Keratinocyte (primary cell): ENCODE data around the gene UNC119B. TPM values are rescaled to one million over a fixed set of nuclear protein-coding genes. Genes with fewer than 3 reads are reported as not detected.

Experiments used
- DNase-seq: peaks from one replicate; pipeline ENCODE4 v3.0.0-alpha.2; 2011; ENCODE audit warnings: low read depth, missing footprints, low spot score
- FAIRE-seq: peaks from 2 replicates; lab custom pipeline; 2011; peaks lifted over from hg19 to GRCh38; lab: Jason Lieb, UNC
- H2AFZ ChIP-seq: 2 replicates; pipeline ENCODE4 v1.6.0; 2012; ENCODE audit warnings: low read length, control low read depth, inconsistent platforms; ENCODE audit not compliant: control insufficient read depth
- H3K27ac ChIP-seq: 2 replicates; pipeline ENCODE4 v1.5.1; 2011; ENCODE audit warnings: low read length; ENCODE audit not compliant: control insufficient read depth, insufficient read depth
- H3K27me3 ChIP-seq: 3 replicates; pipeline ENCODE4 v1.6.0; 2011; ENCODE audit warnings: low read length; ENCODE audit not compliant: control insufficient read depth, insufficient read depth; ENCODE audit errors: extremely low read depth
- H3K36me3 ChIP-seq, 2 experiments: 2 replicates in 1 of 2; 3 replicates in 1 of 2; pipeline ENCODE4 v1.5.1; 2011; ENCODE audit warnings: low read length in 2 of 2, mild to moderate bottlenecking in 1 of 2; ENCODE audit not compliant: control insufficient read depth in 2 of 2, insufficient read depth in 2 of 2; ENCODE audit errors: extremely low read depth in 1 of 2
- H3K4me1 ChIP-seq: 3 replicates; pipeline ENCODE4 v1.5.1; 2011; ENCODE audit warnings: low read length; ENCODE audit not compliant: control insufficient read depth, insufficient read depth; ENCODE audit errors: extremely low read depth
- H3K4me2 ChIP-seq: 3 replicates; pipeline ENCODE4 v1.6.0; 2011; ENCODE audit warnings: low read depth, low read length; ENCODE audit not compliant: control insufficient read depth, insufficient read depth; ENCODE audit errors: extremely low read depth
- H3K4me3 ChIP-seq, 3 experiments: fragments of 200-600 bp in 1 of 3; sonication (generic) in 1 of 3; 2 replicates in 2 of 3; 3 replicates in 1 of 3; pipeline ENCODE4 v1.5.1; 2011 to 2016; ENCODE audit warnings: low read length in 3 of 3, mild to moderate bottlenecking in 3 of 3, control low read depth in 2 of 3, inconsistent platforms in 1 of 3, low read depth in 1 of 3, mixed read lengths in 1 of 3, mixed run types in 1 of 3, moderate library complexity in 1 of 3; ENCODE audit not compliant: control insufficient read depth in 2 of 3, insufficient read depth in 2 of 3; ENCODE audit errors: extremely low read depth in 1 of 3
- H3K79me2 ChIP-seq: 2 replicates; pipeline ENCODE4 v1.6.0; 2012; ENCODE audit warnings: low read length; ENCODE audit not compliant: control insufficient read depth, insufficient read depth
- H3K9ac ChIP-seq: 3 replicates; pipeline ENCODE4 v1.6.0; 2011; ENCODE audit warnings: low read length; ENCODE audit not compliant: control insufficient read depth, insufficient read depth; ENCODE audit errors: extremely low read depth
- H3K9me1 ChIP-seq: 3 replicates; pipeline ENCODE4 v1.6.0; 2011; ENCODE audit warnings: low read length; ENCODE audit not compliant: control insufficient read depth, insufficient read depth; ENCODE audit errors: extremely low read depth
- H3K9me3 ChIP-seq: 2 replicates; pipeline ENCODE4 v1.5.1; 2012; ENCODE audit warnings: low read depth, low read length; ENCODE audit not compliant: control insufficient read depth
- H4K20me1 ChIP-seq: 3 replicates; pipeline ENCODE4 v1.6.0; 2011; ENCODE audit warnings: low read length; ENCODE audit not compliant: control insufficient read depth, insufficient read depth; ENCODE audit errors: extremely low read depth
- EZH2 ChIP-seq: IDR thresholded peaks from one replicate; pipeline ENCODE4 v1.6.1; 2012; ENCODE audit warnings: inconsistent platforms, mild to moderate bottlenecking, low read length, moderate library complexity
- dilution Hi-C: fragments of 300-500 bp; cut with MboI; formaldehyde crosslinking; loops from one replicate; pipeline ENCODE4 v1.7.0; 2020; ENCODE audit warnings: low sequenced_read_pairs; ENCODE audit not compliant: extremely low pct_ligation_motif_present
- polyA plus RNA-seq, 5 experiments: library from polyadenylated mRNA; depleted of rRNA in 3 of 5; stranded (reverse) in 3 of 5; stranded (forward) in 1 of 5; unstranded in 1 of 5; fragments of >200 nt; gene quantifications; 1 replicate in 1 of 5; 2 replicates in 3 of 5; 3 replicates in 1 of 5; pipeline versions ENCODE4 v1.2.1 to v1.2.3, GENCODE V29; 2011 to 2012; ENCODE audit warnings: missing spikeins in 2 of 5, low read depth in 1 of 5, low replicate concordance in 1 of 5
- TF ChIP-seq, protein P1 (sequence below), 3 experiments: IDR thresholded peaks in 1 of 3; conservative IDR thresholded peaks in 1 of 3; optimal IDR thresholded peaks in 1 of 3; 2 replicates in 2 of 3; 3 replicates in 1 of 3; pipeline versions ENCODE3 to v1.5.1; 2011; ENCODE audit warnings: low read length in 3 of 3, mild to moderate bottlenecking in 3 of 3, moderate library complexity in 2 of 3, control low read depth in 1 of 3, inconsistent platforms in 1 of 3; ENCODE audit not compliant: insufficient read depth in 2 of 3; ENCODE audit errors: extremely low read depth in 1 of 3

Gene UNC119B
- polyA plus RNA-seq, 1 donor (not counting 4 experiments of a cell fraction or from before 2014, with no cell fraction given): 22.0 TPM

DNA sequence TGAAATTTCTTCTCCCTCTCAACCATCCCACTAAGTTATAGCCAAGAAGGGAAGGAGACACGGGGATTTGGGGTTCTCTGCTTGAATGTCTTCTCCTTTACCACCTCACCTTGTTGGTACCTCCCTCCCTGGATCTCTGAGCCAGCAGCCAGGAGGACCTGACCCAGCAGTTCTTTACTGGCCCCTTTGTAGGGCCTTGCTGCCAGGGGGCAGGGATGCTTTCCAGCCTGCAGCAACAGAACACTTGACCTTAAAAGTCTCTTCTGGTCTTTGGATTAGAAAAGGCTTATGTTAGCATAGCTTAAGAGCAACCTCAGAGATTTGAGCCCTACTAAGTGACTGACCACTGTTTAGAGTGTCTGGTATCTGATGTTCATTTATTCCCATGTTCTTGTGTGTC is 12.9 kb upstream of the UNC119B start:
- Histone ChIP-seq H3K9me1 (no peaks in the 10 kb centered on the region), H4K20me1 (no peaks in the 10 kb centered on the region), H3K27me3 (no peaks in the 10 kb centered on the region), H3K36me3 (peaks cover 36 to 39% of the 10 kb centered on the region in 2 experiments), H3K9me3 (no peaks in the 10 kb centered on the region), H3K4me2 (no peak overlapping the region), H3K27ac (no peak overlapping the region), H3K79me2 (peaks cover 11% of the 10 kb centered on the region), H3K4me1 (no peaks in the 10 kb centered on the region), H3K9ac (no peak overlapping the region), H2AFZ (no peak overlapping the region), H3K4me3 (no peak overlapping the region)
- DNase-seq (no peak), FAIRE-seq (no peak)
- dilution Hi-C loops: no loop called here
- TF ChIP-seq, protein P1, sequence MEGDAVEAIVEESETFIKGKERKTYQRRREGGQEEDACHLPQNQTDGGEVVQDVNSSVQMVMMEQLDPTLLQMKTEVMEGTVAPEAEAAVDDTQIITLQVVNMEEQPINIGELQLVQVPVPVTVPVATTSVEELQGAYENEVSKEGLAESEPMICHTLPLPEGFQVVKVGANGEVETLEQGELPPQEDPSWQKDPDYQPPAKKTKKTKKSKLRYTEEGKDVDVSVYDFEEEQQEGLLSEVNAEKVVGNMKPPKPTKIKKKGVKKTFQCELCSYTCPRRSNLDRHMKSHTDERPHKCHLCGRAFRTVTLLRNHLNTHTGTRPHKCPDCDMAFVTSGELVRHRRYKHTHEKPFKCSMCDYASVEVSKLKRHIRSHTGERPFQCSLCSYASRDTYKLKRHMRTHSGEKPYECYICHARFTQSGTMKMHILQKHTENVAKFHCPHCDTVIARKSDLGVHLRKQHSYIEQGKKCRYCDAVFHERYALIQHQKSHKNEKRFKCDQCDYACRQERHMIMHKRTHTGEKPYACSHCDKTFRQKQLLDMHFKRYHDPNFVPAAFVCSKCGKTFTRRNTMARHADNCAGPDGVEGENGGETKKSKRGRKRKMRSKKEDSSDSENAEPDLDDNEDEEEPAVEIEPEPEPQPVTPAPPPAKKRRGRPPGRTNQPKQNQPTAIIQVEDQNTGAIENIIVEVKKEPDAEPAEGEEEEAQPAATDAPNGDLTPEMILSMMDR (optimal IDR thresholded peaks at IDR 0.05 in 1 of 3, IDR thresholded peaks at IDR 0.05 in 1 of 3, conservative IDR thresholded peaks at IDR 0.05 in 1 of 3; ENCODE audit: extremely low read depth in 1 of 3, insufficient read depth in 2 of 3, low read length in 3 of 3): no peak
- TF ChIP-seq EZH2: no peak

DNA sequence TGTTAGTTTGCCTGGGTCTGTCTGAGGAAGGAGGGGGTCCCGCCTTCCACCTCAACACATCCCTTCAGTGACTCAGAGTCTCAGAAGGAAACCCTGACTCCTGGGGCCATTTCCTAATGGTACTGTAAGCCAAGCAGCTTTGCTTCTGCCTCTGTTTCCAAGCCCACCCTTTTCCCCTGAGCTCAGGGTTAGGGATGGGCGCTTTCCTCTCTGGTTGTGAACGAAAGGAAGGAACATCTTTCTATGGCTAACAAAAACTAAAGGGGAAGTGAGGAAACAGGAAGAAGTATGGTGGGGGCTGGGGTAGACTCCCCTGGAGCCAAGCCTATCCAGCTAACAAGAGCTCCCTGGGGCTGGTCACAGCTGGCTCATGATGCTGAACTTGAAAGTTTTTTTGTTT is 11.6 kb upstream of the UNC119B start:
- no peaks in the 10 kb centered on the region for H3K27me3 ChIP-seq
- dilution Hi-C loops: no loop called here
- H3K36me3 ChIP-seq: peaks cover 37 to 42% of the 10 kb centered on the region in 2 experiments
- no peak for FAIRE-seq
- no peaks in the 10 kb centered on the region for H3K9me3 ChIP-seq
- H3K9me1 ChIP-seq: no peaks in the 10 kb centered on the region
- TF ChIP-seq, protein P1 (optimal IDR thresholded peaks at IDR 0.05 in 1 of 3, IDR thresholded peaks at IDR 0.05 in 1 of 3, conservative IDR thresholded peaks at IDR 0.05 in 1 of 3; ENCODE audit: extremely low read depth in 1 of 3, insufficient read depth in 2 of 3, low read length in 3 of 3): no peak
- no peak for TF ChIP-seq EZH2
- H3K27ac ChIP-seq: no peak overlapping the region
- no peak overlapping the region for H3K9ac ChIP-seq
- no peak overlapping the region for H3K4me3 ChIP-seq
- H3K4me1 ChIP-seq: no peaks in the 10 kb centered on the region
- H3K4me2 ChIP-seq: no peak overlapping the region
- no peaks in the 10 kb centered on the region for H4K20me1 ChIP-seq
- DNase-seq: no peak
- H3K79me2 ChIP-seq: peaks cover under 1% of the 10 kb centered on the region
- no peak overlapping the region for H2AFZ ChIP-seq
